ENCODE data around the gene XPO1. TPM values are rescaled to one million over a fixed set of nuclear protein-coding genes. Genes with fewer than 3 reads are reported as not detected.
A peak's percentile ranks its signal among the peaks of the same experiment; 100 is the strongest.

Gene XPO1
- total RNA-seq, 6 donors from 2014 or later = 52.2 to 145 (median 81.9) TPM

DNA sequence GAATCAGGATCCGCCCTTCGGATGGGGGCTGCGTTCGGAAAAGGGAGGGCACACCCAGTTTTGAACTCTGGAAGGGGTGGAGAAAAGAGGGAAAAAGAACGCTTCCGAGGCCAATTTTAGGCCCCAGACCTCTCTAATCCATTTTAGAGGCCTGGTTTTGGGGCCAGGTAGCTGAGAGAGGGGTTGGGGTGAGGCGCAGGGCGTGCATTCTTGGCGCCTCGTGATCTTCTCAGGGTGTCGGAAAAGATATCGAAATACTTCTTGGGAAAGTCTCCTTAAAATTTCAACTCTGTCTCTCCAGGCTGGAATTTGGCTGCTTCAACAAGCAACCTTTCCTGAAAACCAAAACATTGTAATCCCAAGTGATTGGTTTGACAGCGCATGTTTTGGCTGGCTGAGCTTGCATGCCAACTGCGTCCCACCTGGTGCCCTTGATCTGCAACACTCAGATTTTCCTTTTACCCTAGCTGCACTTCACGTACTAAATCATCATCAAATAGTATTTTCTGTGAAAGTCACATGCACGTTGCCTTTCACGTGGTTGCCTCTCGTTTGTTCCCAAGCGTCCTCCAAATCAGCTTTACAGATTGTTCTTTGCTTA lies 864 bp upstream of the XPO1 start:
- no peaks in the 10 kb centered on the region for H3K27me3 ChIP-seq
- peak overlapping the region; percentile 88 to 99 (median 94) for H3K27ac ChIP-seq
- ATAC-seq (ENCODE audit: low FRiP score in 2 of 2) (no peak), DNase-seq (peak in 1 of 2 donors; percentile 48)
- no peaks in the 10 kb centered on the region for H3K36me3 ChIP-seq
- TF ChIP-seq POLR2AphosphoS5 (IDR thresholded peaks at IDR 0.05) = peak in 1 of 2 donors; percentile 1
- TF ChIP-seq EP300 (IDR thresholded peaks at IDR 0.05) = peak in 1 of 4 donors; percentile 16
- TF ChIP-seq, protein P1, sequence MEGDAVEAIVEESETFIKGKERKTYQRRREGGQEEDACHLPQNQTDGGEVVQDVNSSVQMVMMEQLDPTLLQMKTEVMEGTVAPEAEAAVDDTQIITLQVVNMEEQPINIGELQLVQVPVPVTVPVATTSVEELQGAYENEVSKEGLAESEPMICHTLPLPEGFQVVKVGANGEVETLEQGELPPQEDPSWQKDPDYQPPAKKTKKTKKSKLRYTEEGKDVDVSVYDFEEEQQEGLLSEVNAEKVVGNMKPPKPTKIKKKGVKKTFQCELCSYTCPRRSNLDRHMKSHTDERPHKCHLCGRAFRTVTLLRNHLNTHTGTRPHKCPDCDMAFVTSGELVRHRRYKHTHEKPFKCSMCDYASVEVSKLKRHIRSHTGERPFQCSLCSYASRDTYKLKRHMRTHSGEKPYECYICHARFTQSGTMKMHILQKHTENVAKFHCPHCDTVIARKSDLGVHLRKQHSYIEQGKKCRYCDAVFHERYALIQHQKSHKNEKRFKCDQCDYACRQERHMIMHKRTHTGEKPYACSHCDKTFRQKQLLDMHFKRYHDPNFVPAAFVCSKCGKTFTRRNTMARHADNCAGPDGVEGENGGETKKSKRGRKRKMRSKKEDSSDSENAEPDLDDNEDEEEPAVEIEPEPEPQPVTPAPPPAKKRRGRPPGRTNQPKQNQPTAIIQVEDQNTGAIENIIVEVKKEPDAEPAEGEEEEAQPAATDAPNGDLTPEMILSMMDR (IDR thresholded peaks at IDR 0.05) = no peak
- TF ChIP-seq POLR2A (IDR thresholded peaks at IDR 0.05) = no peak
- 9% methylated on average over 19 of the region's 19 CpGs for WGBS, 2 donors
- peak overlapping the region; percentile 34 to 86 (median 78) for H3K4me3 ChIP-seq
- no peaks in the 10 kb centered on the region for H3K9me3 ChIP-seq
- peaks cover 18 to 25% (median 21%) of the 10 kb centered on the region in 4 donors for H3K4me1 ChIP-seq

DNA sequence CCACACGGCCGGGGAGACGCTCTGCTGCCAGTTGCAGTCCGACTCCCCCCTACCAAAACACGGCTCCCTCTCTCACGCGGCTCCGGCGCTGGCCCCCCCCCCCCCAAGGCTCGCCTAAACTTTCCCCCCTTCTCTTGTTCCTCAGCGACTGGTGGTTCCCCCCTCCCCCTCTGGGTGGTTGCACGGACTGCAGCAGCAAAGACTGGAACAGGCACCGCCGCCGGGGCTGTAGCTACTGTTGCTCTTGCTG lies 281 bp downstream of the XPO1 start:
- TF ChIP-seq EP300 (IDR thresholded peaks at IDR 0.05) (no peak), POLR2AphosphoS5 (IDR thresholded peaks at IDR 0.05) (no peak), POLR2A (IDR thresholded peaks at IDR 0.05) (peak in 1 of 4 donors; percentile 50)
- TF ChIP-seq, protein P1 (IDR thresholded peaks at IDR 0.05) = no peak
- 0% methylated on average over 15 of the region's 15 CpGs; no CpG with 5 or more reads in 1 of the 2 donors for WGBS, 2 donors

DNA sequence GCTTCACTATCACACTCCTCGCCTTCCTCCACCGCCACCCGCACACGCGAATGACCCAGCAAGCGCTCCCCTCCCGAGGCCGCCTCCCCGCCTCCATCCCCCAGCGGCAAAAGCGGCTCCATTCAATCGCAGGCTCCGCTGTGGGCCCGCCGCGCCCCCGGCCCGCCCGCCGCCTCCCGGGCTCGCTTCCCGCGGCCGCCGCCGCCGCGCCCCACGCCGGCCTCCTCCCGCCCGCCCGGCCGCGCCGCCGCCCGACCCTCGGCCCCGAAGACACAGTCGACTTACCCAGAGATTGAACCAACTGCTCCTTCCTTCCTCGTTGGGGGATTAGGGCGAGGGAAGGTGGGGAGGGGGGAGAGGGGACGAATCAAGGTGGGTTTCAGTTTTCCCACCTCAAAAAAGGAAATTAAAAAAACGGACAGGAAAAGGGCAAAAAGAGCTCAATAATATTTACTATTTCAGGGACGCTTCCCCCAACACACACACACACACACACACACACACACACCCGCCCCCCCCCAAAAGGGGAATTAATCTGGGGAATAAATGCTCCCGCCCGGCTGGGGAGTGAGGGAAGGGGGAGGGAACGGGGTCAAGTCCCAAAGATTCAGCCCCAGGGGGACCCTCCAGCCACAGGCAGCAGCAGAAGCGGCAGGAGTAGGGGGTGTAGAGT lies 743 bp downstream of the XPO1 start:
- ATAC-seq (ENCODE audit: low FRiP score in 2 of 2) (peak in 1 of 2 donors; percentile 1), DNase-seq (peak in 1 of 2 donors; percentile 92)
- Histone ChIP-seq H3K4me3 (peak overlapping the region; percentile 71 to 86 (median 83)), H3K27me3 (no peaks in the 10 kb centered on the region), H3K4me1 (peaks cover 18 to 38% (median 27%) of the 10 kb centered on the region in 4 donors), H3K27ac (peak overlapping the region; percentile 88 to 99 (median 94)), H3K36me3 (peaks cover 0 to 3% (median 0%) of the 10 kb centered on the region in 4 donors), H3K9me3 (no peaks in the 10 kb centered on the region)
- TF ChIP-seq, protein P1 (IDR thresholded peaks at IDR 0.05) = peak in 1 of 6 experiments; percentile 7
- no peak for TF ChIP-seq EP300 (IDR thresholded peaks at IDR 0.05)
- WGBS, 2 donors = 1% methylated on average over 18 to 23 of the region's 52 CpGs

More for the DNA sequence above, 281 bp downstream of the XPO1 start:
- H3K27me3 ChIP-seq = no peaks in the 10 kb centered on the region
- ATAC-seq (ENCODE audit: low FRiP score in 2 of 2) = no peak
- DNase-seq = no peak
- peak overlapping the region; percentile 71 to 86 (median 83) for H3K4me3 ChIP-seq
- H3K9me3 ChIP-seq = no peaks in the 10 kb centered on the region
- H3K4me1 ChIP-seq = peaks cover 18 to 34% (median 26%) of the 10 kb centered on the region in 4 donors
- no peaks in the 10 kb centered on the region for H3K36me3 ChIP-seq
- H3K27ac ChIP-seq = peak overlapping the region; percentile 88 to 99 (median 94)

DNA sequence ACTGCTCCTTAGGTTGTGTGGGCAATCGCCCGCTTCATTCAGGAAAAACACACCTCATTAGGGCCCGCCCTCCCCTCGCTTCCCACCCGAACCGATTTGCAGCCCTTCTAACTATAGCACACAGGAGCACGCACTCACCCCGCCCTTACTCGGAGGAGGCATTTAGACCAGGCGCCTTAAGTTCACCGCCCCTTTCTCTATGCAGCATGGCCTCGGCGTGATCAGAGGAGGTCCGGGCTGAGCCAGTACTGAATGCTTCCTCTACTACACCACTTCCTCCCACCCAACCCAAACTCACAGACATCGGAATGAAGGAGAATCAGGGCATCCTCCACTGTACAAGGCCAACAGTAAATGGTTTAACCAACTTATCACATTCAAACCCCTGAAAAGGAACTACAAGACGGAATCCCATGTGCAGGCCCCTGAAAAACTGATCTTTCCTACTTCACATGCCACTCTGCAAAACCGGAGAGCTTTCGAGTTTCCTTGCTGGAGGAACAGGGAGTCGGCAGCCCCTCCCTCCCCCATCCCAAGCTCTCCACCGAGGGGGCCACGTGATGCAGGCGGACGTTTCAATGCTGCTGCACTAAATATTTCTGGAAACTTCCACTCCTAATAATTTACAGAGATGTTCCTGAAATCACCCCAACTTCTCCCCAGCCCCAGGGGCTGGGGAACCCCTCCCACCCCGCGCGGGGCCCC lies 1.4 kb downstream of the XPO1 start:
- Histone ChIP-seq H3K36me3 (peaks cover 0 to 8% (median 0%) of the 10 kb centered on the region in 4 donors), H3K4me1 (peaks cover 18 to 38% (median 27%) of the 10 kb centered on the region in 4 donors), H3K4me3 (peak overlapping the region; percentile 71 to 86 (median 83)), H3K9me3 (no peaks in the 10 kb centered on the region), H3K27ac (peak overlapping the region; percentile 88 to 99 (median 94)), H3K27me3 (no peaks in the 10 kb centered on the region)
- ATAC-seq (ENCODE audit: low FRiP score in 2 of 2) = peak; percentile 81 to 86
- WGBS, 2 donors = 1 to 3% methylated on average over 20 to 26 of the region's 26 CpGs
- TF ChIP-seq EP300 (IDR thresholded peaks at IDR 0.05) (no peak), POLR2AphosphoS5 (IDR thresholded peaks at IDR 0.05) (peak in 1 of 2 donors; percentile 76), POLR2A (IDR thresholded peaks at IDR 0.05) (peak in 1 of 4 donors; percentile 65)
- TF ChIP-seq, protein P1 (IDR thresholded peaks at IDR 0.05) = no peak
- DNase-seq = peak in 1 of 2 donors; percentile 95

All from upper lobe of left lung (tissue), 6 donors.